ENCODE measurements around the gene S100A7A.

The S100A7A gene

GRCh38 chr1:153394391-153394790 lies 21.9 kb upstream of the S100A7A start:
- no peak for ATAC-seq
- TF ChIP-seq GLIS3 (CRISPR knock-in tag; IDR thresholded peaks at IDR 0.05) (no peak), ZNF565 (CRISPR knock-in tag; conservative IDR thresholded peaks at IDR 0.05; ENCODE audit: low read depth) (no peak), ESRRG (CRISPR knock-in tag; IDR thresholded peaks at IDR 0.05) (no peak), PATZ1 (CRISPR knock-in tag; IDR thresholded peaks at IDR 0.05; ENCODE audit: borderline replicate concordance) (no peak), TOX (CRISPR knock-in tag; IDR thresholded peaks at IDR 0.05; ENCODE audit: borderline replicate concordance) (no peak), ARNTL (CRISPR knock-in tag; IDR thresholded peaks at IDR 0.05; ENCODE audit: borderline replicate concordance, low read depth) (no peak), ZC3H10 (CRISPR knock-in tag; IDR thresholded peaks at IDR 0.05) (no peak), CREB5 (CRISPR knock-in tag; IDR thresholded peaks at IDR 0.05; ENCODE audit: low read depth) (no peak), ZNF70 (CRISPR knock-in tag; IDR thresholded peaks at IDR 0.05) (no peak), ISL1 (CRISPR knock-in tag; IDR thresholded peaks at IDR 0.05) (no peak), TCF4 (CRISPR knock-in tag; IDR thresholded peaks at IDR 0.05; ENCODE audit: borderline replicate concordance) (no peak), ZNF8 (CRISPR knock-in tag; IDR thresholded peaks at IDR 0.05) (no peak), CSDC2 (CRISPR knock-in tag; IDR thresholded peaks at IDR 0.05) (no peak), PPARA (CRISPR knock-in tag; IDR thresholded peaks at IDR 0.05; ENCODE audit: borderline replicate concordance) (no peak), ZFP3 (CRISPR knock-in tag; IDR thresholded peaks at IDR 0.05) (no peak), RARB (CRISPR knock-in tag; IDR thresholded peaks at IDR 0.05) (no peak), SNAI2 (CRISPR knock-in tag; IDR thresholded peaks at IDR 0.05) (no peak)
- TF ChIP-seq, protein P1, sequence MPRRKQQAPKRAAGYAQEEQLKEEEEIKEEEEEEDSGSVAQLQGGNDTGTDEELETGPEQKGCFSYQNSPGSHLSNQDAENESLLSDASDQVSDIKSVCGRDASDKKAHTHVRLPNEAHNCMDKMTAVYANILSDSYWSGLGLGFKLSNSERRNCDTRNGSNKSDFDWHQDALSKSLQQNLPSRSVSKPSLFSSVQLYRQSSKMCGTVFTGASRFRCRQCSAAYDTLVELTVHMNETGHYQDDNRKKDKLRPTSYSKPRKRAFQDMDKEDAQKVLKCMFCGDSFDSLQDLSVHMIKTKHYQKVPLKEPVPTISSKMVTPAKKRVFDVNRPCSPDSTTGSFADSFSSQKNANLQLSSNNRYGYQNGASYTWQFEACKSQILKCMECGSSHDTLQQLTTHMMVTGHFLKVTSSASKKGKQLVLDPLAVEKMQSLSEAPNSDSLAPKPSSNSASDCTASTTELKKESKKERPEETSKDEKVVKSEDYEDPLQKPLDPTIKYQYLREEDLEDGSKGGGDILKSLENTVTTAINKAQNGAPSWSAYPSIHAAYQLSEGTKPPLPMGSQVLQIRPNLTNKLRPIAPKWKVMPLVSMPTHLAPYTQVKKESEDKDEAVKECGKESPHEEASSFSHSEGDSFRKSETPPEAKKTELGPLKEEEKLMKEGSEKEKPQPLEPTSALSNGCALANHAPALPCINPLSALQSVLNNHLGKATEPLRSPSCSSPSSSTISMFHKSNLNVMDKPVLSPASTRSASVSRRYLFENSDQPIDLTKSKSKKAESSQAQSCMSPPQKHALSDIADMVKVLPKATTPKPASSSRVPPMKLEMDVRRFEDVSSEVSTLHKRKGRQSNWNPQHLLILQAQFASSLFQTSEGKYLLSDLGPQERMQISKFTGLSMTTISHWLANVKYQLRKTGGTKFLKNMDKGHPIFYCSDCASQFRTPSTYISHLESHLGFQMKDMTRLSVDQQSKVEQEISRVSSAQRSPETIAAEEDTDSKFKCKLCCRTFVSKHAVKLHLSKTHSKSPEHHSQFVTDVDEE (CRISPR knock-in tag; IDR thresholded peaks at IDR 0.05), result no peak
- TF ChIP-seq, protein P2, sequence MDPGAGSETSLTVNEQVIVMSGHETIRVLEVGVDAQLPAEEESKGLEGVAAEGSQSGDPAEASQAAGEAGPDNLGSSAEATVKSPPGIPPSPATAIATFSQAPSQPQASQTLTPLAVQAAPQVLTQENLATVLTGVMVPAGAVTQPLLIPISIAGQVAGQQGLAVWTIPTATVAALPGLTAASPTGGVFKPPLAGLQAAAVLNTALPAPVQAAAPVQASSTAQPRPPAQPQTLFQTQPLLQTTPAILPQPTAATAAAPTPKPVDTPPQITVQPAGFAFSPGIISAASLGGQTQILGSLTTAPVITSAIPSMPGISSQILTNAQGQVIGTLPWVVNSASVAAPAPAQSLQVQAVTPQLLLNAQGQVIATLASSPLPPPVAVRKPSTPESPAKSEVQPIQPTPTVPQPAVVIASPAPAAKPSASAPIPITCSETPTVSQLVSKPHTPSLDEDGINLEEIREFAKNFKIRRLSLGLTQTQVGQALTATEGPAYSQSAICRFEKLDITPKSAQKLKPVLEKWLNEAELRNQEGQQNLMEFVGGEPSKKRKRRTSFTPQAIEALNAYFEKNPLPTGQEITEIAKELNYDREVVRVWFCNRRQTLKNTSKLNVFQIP (CRISPR knock-in tag; IDR thresholded peaks at IDR 0.05; ENCODE audit: borderline replicate concordance, low read depth), result no peak
- TF ChIP-seq, protein P3, sequence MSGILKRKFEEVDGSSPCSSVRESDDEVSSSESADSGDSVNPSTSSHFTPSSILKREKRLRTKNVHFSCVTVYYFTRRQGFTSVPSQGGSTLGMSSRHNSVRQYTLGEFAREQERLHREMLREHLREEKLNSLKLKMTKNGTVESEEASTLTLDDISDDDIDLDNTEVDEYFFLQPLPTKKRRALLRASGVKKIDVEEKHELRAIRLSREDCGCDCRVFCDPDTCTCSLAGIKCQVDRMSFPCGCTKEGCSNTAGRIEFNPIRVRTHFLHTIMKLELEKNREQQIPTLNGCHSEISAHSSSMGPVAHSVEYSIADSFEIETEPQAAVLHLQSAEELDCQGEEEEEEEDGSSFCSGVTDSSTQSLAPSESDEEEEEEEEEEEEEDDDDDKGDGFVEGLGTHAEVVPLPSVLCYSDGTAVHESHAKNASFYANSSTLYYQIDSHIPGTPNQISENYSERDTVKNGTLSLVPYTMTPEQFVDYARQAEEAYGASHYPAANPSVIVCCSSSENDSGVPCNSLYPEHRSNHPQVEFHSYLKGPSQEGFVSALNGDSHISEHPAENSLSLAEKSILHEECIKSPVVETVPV (CRISPR knock-in tag; IDR thresholded peaks at IDR 0.05), result no peak

GRCh38 chr1:153395136-153395685 lies 21.1 kb upstream of the S100A7A start:
- no peak for TF ChIP-seq ZNF565 (CRISPR knock-in tag; conservative IDR thresholded peaks at IDR 0.05; ENCODE audit: low read depth)
- no peak for TF ChIP-seq RARB (CRISPR knock-in tag; IDR thresholded peaks at IDR 0.05)
- TF ChIP-seq ZFP3 (CRISPR knock-in tag; IDR thresholded peaks at IDR 0.05), result no peak
- TF ChIP-seq, protein P1 (CRISPR knock-in tag; IDR thresholded peaks at IDR 0.05), result no peak
- TF ChIP-seq ESRRG (CRISPR knock-in tag; IDR thresholded peaks at IDR 0.05), result no peak
- no peak for TF ChIP-seq CREB5 (CRISPR knock-in tag; IDR thresholded peaks at IDR 0.05; ENCODE audit: low read depth)
- no peak for TF ChIP-seq GLIS3 (CRISPR knock-in tag; IDR thresholded peaks at IDR 0.05)
- no peak for TF ChIP-seq ISL1 (CRISPR knock-in tag; IDR thresholded peaks at IDR 0.05)
- no peak for TF ChIP-seq SNAI2 (CRISPR knock-in tag; IDR thresholded peaks at IDR 0.05)
- no peak for TF ChIP-seq PATZ1 (CRISPR knock-in tag; IDR thresholded peaks at IDR 0.05; ENCODE audit: borderline replicate concordance)
- TF ChIP-seq, protein P3 (CRISPR knock-in tag; IDR thresholded peaks at IDR 0.05), result no peak
- ATAC-seq, result peak; percentile 16; the same call in 1 of the 3 replicates

All from SK-N-SH treated with all-trans-retinoic acid at 6 μM for 48 hours (cell line).